Measurements from ENCODE around the gene DPEP3.

DNA sequence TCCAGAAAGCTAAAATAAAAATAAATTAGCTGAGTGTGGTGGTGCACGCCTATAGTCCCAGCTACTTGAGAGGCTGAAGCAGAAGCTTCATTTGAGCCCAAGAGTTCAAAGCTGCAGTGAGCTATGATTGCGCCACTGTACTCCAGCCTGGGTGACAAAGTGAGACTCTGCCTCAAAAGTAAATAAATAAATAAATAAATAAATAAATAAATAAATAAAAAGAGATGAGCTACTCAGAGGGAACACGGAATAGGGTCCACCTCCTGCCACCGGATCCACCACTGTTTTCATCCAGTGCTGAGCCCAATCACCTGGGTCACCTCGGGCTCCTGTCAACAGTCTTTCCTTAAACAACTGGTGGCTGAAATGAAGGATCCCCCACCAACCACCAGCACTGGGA, 6.7 kb upstream of the DPEP3 start:
- TF ChIP-seq, protein P1, sequence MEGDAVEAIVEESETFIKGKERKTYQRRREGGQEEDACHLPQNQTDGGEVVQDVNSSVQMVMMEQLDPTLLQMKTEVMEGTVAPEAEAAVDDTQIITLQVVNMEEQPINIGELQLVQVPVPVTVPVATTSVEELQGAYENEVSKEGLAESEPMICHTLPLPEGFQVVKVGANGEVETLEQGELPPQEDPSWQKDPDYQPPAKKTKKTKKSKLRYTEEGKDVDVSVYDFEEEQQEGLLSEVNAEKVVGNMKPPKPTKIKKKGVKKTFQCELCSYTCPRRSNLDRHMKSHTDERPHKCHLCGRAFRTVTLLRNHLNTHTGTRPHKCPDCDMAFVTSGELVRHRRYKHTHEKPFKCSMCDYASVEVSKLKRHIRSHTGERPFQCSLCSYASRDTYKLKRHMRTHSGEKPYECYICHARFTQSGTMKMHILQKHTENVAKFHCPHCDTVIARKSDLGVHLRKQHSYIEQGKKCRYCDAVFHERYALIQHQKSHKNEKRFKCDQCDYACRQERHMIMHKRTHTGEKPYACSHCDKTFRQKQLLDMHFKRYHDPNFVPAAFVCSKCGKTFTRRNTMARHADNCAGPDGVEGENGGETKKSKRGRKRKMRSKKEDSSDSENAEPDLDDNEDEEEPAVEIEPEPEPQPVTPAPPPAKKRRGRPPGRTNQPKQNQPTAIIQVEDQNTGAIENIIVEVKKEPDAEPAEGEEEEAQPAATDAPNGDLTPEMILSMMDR (IDR thresholded peaks at IDR 0.05), result no peak
- TF ChIP-seq POLR2A (IDR thresholded peaks at IDR 0.05), result no peak
